ENCODE data around the gene GPR132. TPM values are rescaled to one million over a fixed set of nuclear protein-coding genes. Genes with fewer than 3 reads are reported as not detected.

Gene GPR132
- total RNA-seq, 2 experiments from 2014 or later = 41.4 to 42.8 TPM

- ChIA-PET CTCF (interaction anchor here (1.2 to 2.8 kb wide), 5 partner anchors 11 to 107 kb away, joined by 3 to 9 read pairs (median 7); partner anchors contain the start of gene CLBA1), POLR2A (no interaction called here)
Observed at GRCh38 chr14:105092171-105093037, 27.2 kb upstream of the GPR132 start.

- CTCF ChIA-PET = interaction anchor here (0.8 to 3.2 kb wide), 15 partner anchors 10 to 308 kb away, joined by 3 to 20 read pairs (median 6); partner anchors contain the start of genes CLBA1, GPR132 and NUDT14
- POLR2A ChIA-PET = no interaction called here
Observed at GRCh38 chr14:105091517-105092170, 26.4 kb upstream of the GPR132 start.

- CTCF ChIA-PET = interaction anchor here (0.8 to 3.2 kb wide), 19 partner anchors 10 to 308 kb away, joined by 3 to 20 read pairs (median 6); partner anchors contain the start of genes CLBA1, GPR132 and NUDT14
- POLR2A ChIA-PET = interaction anchor here (0.9 to 1.9 kb wide), 2 partner anchors 20 to 26 kb away, joined by 3 to 6 read pairs; partner anchors contain the start of gene GPR132
Observed at GRCh38 chr14:105091054-105091516, 25.9 kb upstream of the GPR132 start.

DNA sequence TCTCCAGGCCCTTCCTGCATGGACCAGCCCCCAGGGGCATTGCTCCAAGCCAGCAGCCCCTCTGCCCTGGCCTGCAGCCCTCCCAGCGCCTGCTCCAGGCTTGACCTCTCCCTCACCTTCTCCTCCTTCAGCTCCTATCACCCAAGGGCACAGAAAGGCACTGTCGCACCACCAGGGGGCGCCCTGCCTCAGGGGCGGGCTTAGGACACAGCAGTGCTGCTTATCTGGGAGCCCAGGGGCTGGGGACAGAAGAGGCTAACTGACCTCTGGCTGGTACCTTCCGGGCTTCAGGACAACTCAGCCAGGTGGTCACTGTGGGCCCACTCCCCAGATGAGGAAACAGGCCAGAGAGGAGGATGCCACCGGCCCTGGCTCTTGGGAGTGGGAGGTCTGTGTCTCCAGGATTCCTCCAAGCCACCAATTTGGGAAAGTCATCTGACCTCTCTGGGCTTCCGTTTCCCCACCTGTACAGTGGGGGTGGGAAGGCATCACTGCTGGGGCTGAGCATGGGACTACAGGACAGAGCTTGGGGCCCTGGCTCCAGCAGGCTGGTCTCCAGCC lies 25.3 kb upstream of the GPR132 start:
- ChIA-PET POLR2A (interaction anchor here (0.6 to 1.9 kb wide), 4 partner anchors 20 to 438 kb away, joined by 3 to 6 read pairs (median 3); partner anchors contain the start of gene GPR132), CTCF (interaction anchor here (0.5 to 3.2 kb wide), 31 partner anchors 8 to 392 kb away, joined by 3 to 20 read pairs (median 5); partner anchors contain the start of genes CLBA1, GPR132 and NUDT14)

GRCh38 chr14:105089746-105090492 lies 24.7 kb upstream of the GPR132 start:
- POLR2A ChIA-PET = interaction anchor here (0.6 to 1.9 kb wide), 4 partner anchors 19 to 438 kb away, joined by 3 to 6 read pairs (median 3); partner anchors contain the start of gene GPR132
- CTCF ChIA-PET = interaction anchor here (0.5 to 3.2 kb wide), 31 partner anchors 8 to 393 kb away, joined by 3 to 20 read pairs (median 5); partner anchors contain the start of genes CDCA4, CLBA1 and GPR132

DNA sequence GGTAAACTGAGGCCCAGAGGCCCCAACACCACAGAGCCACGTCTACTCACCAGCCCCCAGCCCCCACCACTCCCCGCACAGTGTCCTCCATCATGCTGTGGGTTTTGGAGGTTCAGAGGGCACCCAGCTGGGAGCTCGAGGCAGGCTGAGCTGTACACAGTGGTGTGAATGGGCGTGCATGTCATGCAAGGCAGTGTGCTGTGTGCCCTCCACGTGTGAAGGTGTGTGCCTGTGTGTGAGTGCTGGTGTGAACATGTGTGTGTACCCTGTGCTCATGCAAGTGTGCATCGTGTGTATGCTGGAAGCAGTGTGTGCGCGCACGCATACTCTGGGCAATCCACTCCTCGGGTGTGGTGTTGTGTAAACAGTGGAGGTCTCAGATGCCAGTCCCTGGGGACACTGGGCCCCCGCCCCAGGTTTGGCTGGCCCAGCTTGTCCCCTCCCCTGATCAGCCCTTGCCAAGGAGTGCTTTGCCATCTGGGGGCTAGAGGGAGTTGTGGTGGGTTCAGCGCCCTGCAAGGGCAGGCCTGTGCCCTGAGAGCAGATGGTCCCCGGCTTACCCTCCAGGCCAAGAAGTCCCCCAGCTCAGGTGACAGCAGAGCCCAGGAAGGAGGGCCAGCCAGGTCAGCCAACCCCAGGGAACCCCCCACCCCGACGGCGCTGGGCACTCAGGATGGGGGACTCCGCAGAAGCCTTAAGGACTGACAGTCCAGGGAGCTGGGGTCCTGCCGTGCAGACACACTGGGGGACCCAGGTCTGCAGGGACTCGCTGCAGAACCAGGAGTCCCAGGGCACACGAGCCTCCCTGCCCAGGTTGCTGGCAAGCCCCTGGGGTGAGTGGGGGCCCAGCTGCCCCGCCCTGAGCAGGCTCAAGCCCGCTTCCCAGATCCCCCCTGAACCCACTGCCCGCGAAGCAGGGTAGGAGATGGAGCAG lies 23.8 kb upstream of the GPR132 start:
- ChIA-PET POLR2A (interaction anchor here (1.9 kb wide), 1 partner anchor 24 kb away, joined by 6 read pairs; the partner anchor contains the start of gene GPR132), CTCF (interaction anchor here (1.1 to 3.2 kb wide), 10 partner anchors 14 to 263 kb away, joined by 3 to 20 read pairs (median 6); partner anchors contain the start of genes CDCA4 and GPR132)

DNA sequence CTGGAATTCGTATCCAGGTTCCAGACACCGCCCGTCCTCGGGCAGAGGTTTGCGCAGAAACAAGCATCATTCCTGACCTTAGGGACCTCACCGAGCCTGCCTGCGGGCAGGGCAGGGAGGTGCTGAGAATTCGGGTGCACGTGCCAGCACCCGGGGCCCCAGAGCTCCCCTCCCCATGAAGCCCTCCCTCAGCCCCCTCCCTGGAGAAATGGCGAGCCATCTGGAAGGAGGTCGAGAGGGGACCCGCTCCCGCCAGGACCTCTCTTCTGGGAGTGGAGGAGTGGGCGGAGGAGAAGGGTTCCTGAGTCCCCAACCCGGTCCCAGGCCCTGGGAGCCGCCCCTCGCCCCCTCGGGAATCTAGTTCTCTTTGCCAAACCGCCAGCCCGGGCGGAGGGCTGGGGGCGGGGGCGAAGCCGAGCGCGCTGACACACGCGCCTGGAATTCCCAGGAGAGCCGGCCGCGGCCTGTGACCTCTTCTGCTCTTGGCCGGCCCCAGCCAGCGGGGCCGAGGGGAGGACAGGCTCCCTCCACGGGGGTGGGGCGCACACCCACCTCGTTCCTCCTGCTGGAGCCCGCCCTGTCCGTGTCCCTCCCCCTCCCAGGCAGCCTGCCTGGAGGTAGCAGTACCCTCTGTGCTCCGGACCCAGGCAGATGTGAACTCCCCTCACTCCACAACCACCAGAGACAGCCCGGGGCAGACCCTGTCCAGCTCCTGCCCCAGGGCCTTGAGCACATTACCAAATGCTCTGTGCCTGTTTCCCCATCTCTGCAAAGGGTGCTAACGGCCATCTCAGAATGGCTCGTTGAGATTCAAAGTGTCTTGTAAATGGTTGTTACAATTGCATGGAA lies 23.0 kb upstream of the GPR132 start:
- CTCF ChIA-PET = interaction anchor here (1.5 to 2.9 kb wide), 6 partner anchors 13 to 192 kb away, joined by 3 to 19 read pairs (median 10); partner anchors contain the start of gene CDCA4
- POLR2A ChIA-PET = interaction anchor here (1.1 to 2.6 kb wide), 3 partner anchors 17 to 40 kb away, joined by 3 to 9 read pairs (median 9); partner anchors contain the start of gene GPR132

GRCh38 chr14:105087308-105087962 lies 22.2 kb upstream of the GPR132 start:
- ChIA-PET CTCF (interaction anchor here (0.6 to 3.0 kb wide), 13 partner anchors 8 to 265 kb away, joined by 3 to 38 read pairs (median 6); partner anchors contain the start of gene GPR132), POLR2A (interaction anchor here (0.6 to 2.6 kb wide), 10 partner anchors 17 to 275 kb away, joined by 3 to 10 read pairs (median 5); partner anchors contain the start of genes BRF1, GPR132 and PACS2)

DNA sequence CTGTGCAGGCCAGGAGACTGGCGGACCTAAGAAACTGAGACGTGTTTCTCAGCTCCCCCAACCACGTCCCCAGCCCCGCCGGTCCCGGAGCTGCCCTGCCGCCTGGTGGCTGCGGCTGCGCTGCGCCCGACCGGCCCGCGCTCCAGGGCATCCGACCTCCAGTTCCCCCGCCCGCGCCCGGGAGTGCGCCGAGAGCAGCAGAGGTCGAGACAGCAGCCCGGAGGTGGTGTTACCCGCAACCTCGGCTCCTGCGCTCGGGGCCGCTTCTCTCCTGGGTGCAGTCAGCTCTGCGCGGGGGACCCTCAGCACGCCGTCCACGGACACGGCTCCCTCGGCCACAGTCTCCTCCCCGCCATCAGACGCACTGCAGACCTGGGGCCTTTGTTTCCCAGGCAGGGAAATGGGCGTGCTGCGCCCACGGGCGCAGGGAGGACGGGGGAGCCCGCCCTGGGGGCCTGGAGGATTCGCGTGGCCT lies 21.6 kb upstream of the GPR132 start:
- POLR2A ChIA-PET = interaction anchor here (0.6 to 2.6 kb wide), 12 partner anchors 11 to 228 kb away, joined by 3 to 10 read pairs (median 4); partner anchors contain the start of genes BRF1, GPR132 and PACS2
- CTCF ChIA-PET = interaction anchor here (0.6 to 3.0 kb wide), 14 partner anchors 8 to 265 kb away, joined by 3 to 38 read pairs (median 5); partner anchors contain the start of gene GPR132

DNA sequence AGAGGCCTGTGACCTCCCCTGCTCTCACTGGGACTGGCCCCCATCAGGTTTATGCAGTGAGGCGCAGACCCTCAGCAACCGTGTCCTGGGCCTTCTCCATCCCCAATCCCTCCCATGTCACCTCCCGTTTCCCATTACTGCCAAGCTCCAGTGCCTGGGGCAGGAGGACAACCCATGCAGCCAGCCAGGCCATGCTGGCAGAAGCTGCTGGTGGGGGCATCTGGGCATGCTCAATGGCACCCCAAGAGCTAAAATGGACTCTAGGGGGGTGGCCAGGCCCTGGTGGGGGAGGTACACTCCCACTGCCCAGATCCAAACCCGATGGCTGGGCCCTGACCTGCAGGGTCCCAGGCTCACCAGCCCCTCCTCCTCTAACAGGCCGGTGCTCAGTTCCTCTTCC lies 20.5 kb upstream of the GPR132 start:
- CTCF ChIA-PET = interaction anchor here (0.7 to 3.0 kb wide), 9 partner anchors 11 to 109 kb away, joined by 3 to 38 read pairs (median 15); partner anchors contain the start of gene GPR132
- POLR2A ChIA-PET = interaction anchor here (1.3 to 2.6 kb wide), 3 partner anchors 10 to 20 kb away, joined by 4 to 9 read pairs (median 9); partner anchors contain the start of gene GPR132

DNA sequence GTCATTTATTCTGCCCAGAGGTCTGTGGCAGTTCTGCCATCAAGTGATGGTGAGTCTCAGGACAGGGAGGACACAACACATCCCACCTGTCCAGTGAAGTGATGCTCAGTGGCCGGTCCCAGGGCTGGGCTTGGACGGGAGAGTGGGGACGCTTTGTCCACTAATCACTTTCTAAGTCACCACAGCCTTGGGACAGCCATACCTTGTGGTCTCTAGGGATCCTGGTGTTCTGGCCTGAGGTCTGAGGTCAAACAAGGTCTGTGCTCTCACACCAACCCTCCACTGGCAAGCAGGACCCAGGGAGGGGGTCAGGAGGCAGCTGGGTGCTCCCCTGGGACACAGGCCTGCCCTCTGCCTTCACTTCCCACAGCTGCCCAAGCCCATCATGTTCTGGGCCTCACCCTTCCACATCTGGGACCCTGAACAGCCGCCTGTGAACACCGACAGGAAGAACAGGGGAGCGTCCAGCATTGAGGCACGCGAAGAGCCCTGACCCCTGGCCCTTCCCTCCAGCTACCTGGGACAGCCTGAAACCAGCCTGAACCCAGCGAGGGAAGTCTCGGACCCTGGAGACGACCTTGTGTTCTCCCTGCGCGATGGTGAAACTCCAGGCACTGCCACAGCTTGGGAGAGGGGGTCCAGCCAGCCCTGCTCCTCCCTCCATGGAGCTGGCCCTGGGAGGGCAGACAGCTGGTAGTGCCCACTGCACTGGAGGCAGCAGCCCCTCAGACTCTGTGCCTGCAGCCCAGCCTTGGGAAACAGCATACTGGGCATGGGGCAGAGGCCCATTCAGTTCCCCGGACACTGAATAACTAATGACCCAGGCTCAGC lies 19.7 kb upstream of the GPR132 start:
- ChIA-PET POLR2A (no interaction called here), CTCF (interaction anchor here (2.6 to 3.0 kb wide), 2 partner anchors 10 to 18 kb away, joined by 15 to 38 read pairs; partner anchors contain the start of gene GPR132)

- ChIA-PET POLR2A (no interaction called here), CTCF (interaction anchor here (0.6 kb wide), 1 partner anchor 22 kb away, joined by 3 read pairs; no protein-coding TSS in a partner anchor)
Observed at GRCh38 chr14:105083926-105084685, 18.9 kb upstream of the GPR132 start.

DNA sequence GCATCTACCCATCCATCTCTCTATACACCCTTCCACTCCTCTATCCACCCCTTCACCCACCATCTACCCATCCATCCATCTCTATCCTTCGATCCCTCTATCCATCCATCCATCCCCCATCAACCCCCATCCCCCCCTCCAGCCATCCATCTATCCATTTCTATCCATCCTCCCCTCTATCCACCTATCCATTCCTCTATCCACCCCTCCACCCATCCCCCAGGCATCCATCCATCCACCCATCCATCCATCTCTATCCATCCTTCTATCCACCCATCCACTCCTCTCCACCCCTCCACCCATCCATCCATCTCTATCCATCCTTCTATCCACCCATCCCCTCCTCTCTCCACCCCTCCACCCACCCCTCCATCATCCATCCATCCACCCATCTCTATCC lies 17.5 kb upstream of the GPR132 start:
- CTCF ChIA-PET = interaction anchor here (2.5 kb wide), 1 partner anchor 9 kb away, joined by 9 read pairs; no protein-coding TSS in a partner anchor
- POLR2A ChIA-PET = no interaction called here

Measured in activated CD8-positive, alpha-beta memory T cell treated with anti-CD3 and anti-CD28 coated beads for 36 hours (primary cell).